Activated B cell treated with CpG ODN at 0.5 μM for 24 hours (primary cell): Measurements from ENCODE around the gene NMNAT3. TPM values are rescaled to one million over a fixed set of nuclear protein-coding genes. Genes with fewer than 3 reads are reported as not detected.

ENCODE experiments used
- ATAC-seq: fragments of 200-7000 bp; cut with Tn5 transposase; one replicate; pipeline ENCODE4 v1.10.0; 2021; ENCODE audit warnings: low read depth, mild to moderate bottlenecking, moderate library complexity
- CTCF ChIA-PET: fragments of 350-600 bp; sonication (Branson Sonifier 250); formaldehyde crosslinking; loops from one replicate; lab custom pipeline; 2021; ENCODE audit warnings: antibody characterized with exemption; lab: Charles Lee
- POLR2A ChIA-PET: fragments of 350-600 bp; sonication (Branson Sonifier 250); formaldehyde crosslinking; loops from one replicate; lab custom pipeline; 2021; ENCODE audit warnings: antibody characterized with exemption; lab: Charles Lee
- DNase-seq: peaks from one replicate; pipeline ENCODE4 v3.0.0; 2022
- H3K27ac Mint-ChIP-seq: one replicate; pipeline ENCODE4 v1.8.0; 2020; ENCODE audit warnings: mixed read lengths
- H3K27me3 Mint-ChIP-seq: one replicate; pipeline ENCODE4 v1.8.0; 2021; ENCODE audit warnings: mixed read lengths
- H3K36me3 Mint-ChIP-seq: one replicate; pipeline ENCODE4 v1.8.0; 2021; ENCODE audit warnings: low read depth, mixed read lengths
- H3K4me1 Mint-ChIP-seq: one replicate; pipeline ENCODE4 v1.8.0; 2021; ENCODE audit warnings: mixed read lengths
- H3K4me3 Mint-ChIP-seq: one replicate; pipeline ENCODE4 v1.8.0; 2020; ENCODE audit warnings: mild to moderate bottlenecking, mixed read lengths
- H3K9me3 Mint-ChIP-seq: one replicate; pipeline ENCODE4 v1.8.0; 2020; ENCODE audit warnings: mixed read lengths
- CTCF ChIP-seq: fragments of 200-600 bp; IDR thresholded peaks from one replicate; pipeline ENCODE4 v1.8.0; 2022; ENCODE audit warnings: antibody characterized with exemption, mild to moderate bottlenecking
- intact Hi-C: fragments of 100-400 bp; cut with micrococcal nuclease; formaldehyde crosslinking; loops from one replicate; pipeline ENCODE4 v1.15.1; 2024
- total RNA-seq: library from RNA; stranded (reverse); gene quantifications from 2 replicates; pipeline ENCODE4 v1.2.3, GENCODE V29; 2022

The NMNAT3 gene
- total RNA-seq, 1 donor from 2014 or later = 1.1 TPM

GRCh38 chr3:139633511-139633910, 44.3 kb downstream of the NMNAT3 start:
- TF ChIP-seq CTCF = no peak
- CTCF ChIA-PET = no interaction called here
- POLR2A ChIA-PET = no interaction called here
- Mint-ChIP-seq H3K36me3 (no peaks in the 10 kb centered on the region), H3K27me3 (no peaks in the 10 kb centered on the region), H3K4me1 (no peaks in the 10 kb centered on the region), H3K4me3 (no peak overlapping the region), H3K27ac (no peak overlapping the region), H3K9me3 (no peaks in the 10 kb centered on the region)
- ATAC-seq (no peak), DNase-seq (no peak)
- intact Hi-C loops = no loop called here

- Mint-ChIP-seq H3K27me3 (no peaks in the 10 kb centered on the region), H3K4me1 (no peaks in the 10 kb centered on the region), H3K4me3 (no peak overlapping the region), H3K9me3 (no peaks in the 10 kb centered on the region), H3K27ac (no peak overlapping the region), H3K36me3 (no peaks in the 10 kb centered on the region)
- no peak for ATAC-seq
- no peak for DNase-seq
- intact Hi-C loops = no loop called here
- ChIA-PET POLR2A (no interaction called here), CTCF (no interaction called here)
- TF ChIP-seq CTCF = no peak
These were observed 47.2 kb downstream of the NMNAT3 start for GRCh38 chr3:139630542-139630941.

- Mint-ChIP-seq H3K27ac (no peak overlapping the region), H3K4me3 (no peak overlapping the region), H3K27me3 (no peaks in the 10 kb centered on the region), H3K9me3 (no peaks in the 10 kb centered on the region), H3K36me3 (no peaks in the 10 kb centered on the region), H3K4me1 (no peaks in the 10 kb centered on the region)
- TF ChIP-seq CTCF = no peak
- ATAC-seq = no peak
- POLR2A ChIA-PET = no interaction called here
- DNase-seq = no peak
- CTCF ChIA-PET = no interaction called here
- intact Hi-C loops = no loop called here
These were observed 48.7 kb downstream of the NMNAT3 start for GRCh38 chr3:139629033-139629432.

- Mint-ChIP-seq H3K36me3 (no peaks in the 10 kb centered on the region), H3K27ac (no peak overlapping the region), H3K4me3 (no peak overlapping the region), H3K9me3 (no peaks in the 10 kb centered on the region), H3K4me1 (no peaks in the 10 kb centered on the region), H3K27me3 (no peaks in the 10 kb centered on the region)
- DNase-seq = no peak
- TF ChIP-seq CTCF = no peak
- ChIA-PET POLR2A (no interaction called here), CTCF (no interaction called here)
- ATAC-seq = no peak
- intact Hi-C loops = no loop called here
These were observed 50.0 kb downstream of the NMNAT3 start for GRCh38 chr3:139627759-139628158.

GRCh38 chr3:139620438-139620837, 57.3 kb downstream of the NMNAT3 start:
- intact Hi-C loops = no loop called here
- no peak for TF ChIP-seq CTCF
- H3K9me3 Mint-ChIP-seq = peaks cover 2% of the 10 kb centered on the region
- no peak for ATAC-seq
- H3K27ac Mint-ChIP-seq = no peak overlapping the region
- H3K4me3 Mint-ChIP-seq = no peak overlapping the region
- POLR2A ChIA-PET = no interaction called here
- CTCF ChIA-PET = no interaction called here
- no peaks in the 10 kb centered on the region for H3K36me3 Mint-ChIP-seq
- no peaks in the 10 kb centered on the region for H3K27me3 Mint-ChIP-seq
- DNase-seq = no peak
- H3K4me1 Mint-ChIP-seq = no peaks in the 10 kb centered on the region
